ENCODE measurements around the gene ADGRB3.

DNA sequence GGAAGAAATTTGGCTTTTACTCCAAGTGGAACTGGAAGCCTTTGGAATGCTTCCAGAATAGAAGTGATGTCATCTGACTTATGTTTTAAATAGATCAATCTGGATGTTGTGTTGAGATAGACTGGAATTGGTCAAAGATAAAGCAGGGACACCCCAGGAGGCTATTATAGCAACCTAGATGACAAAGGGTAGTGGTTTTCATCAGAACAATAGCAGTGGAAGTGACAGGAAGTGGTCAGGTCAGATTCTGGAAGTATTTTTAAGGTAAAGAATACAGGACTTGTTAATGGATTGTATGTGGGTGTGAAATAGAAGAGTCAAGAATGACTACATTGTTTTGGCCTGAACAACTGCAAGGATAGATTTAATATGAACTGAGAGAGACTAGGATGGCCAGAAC, 191.4 kb downstream of the ADGRB3 start:
- TF ChIP-seq, protein P1, sequence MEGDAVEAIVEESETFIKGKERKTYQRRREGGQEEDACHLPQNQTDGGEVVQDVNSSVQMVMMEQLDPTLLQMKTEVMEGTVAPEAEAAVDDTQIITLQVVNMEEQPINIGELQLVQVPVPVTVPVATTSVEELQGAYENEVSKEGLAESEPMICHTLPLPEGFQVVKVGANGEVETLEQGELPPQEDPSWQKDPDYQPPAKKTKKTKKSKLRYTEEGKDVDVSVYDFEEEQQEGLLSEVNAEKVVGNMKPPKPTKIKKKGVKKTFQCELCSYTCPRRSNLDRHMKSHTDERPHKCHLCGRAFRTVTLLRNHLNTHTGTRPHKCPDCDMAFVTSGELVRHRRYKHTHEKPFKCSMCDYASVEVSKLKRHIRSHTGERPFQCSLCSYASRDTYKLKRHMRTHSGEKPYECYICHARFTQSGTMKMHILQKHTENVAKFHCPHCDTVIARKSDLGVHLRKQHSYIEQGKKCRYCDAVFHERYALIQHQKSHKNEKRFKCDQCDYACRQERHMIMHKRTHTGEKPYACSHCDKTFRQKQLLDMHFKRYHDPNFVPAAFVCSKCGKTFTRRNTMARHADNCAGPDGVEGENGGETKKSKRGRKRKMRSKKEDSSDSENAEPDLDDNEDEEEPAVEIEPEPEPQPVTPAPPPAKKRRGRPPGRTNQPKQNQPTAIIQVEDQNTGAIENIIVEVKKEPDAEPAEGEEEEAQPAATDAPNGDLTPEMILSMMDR (IDR thresholded peaks at IDR 0.05): no peak
- TF ChIP-seq POLR2A (IDR thresholded peaks at IDR 0.05): no peak
- TF ChIP-seq POLR2AphosphoS5 (IDR thresholded peaks at IDR 0.05): no peak

All from breast epithelium (tissue), 3 donors.